Activated naive CD4-positive, alpha-beta T cell treated with anti-CD3 and anti-CD28 coated beads, Interleukin-2, amount 10 ng/mL, durations not matched to agents 7 days and 5 days (primary cell): Measurements from ENCODE around the gene ARL4C.
A peak's percentile ranks its signal among the peaks of the same experiment; 100 is the strongest.

ENCODE experiments used
- CTCF ChIA-PET: fragments of 350-600 bp; sonication (Branson Sonifier 250); formaldehyde crosslinking; loops from one replicate; lab custom pipeline; 2021; ENCODE audit warnings: antibody characterized with exemption; lab: Charles Lee
- DNase-seq: peaks from one replicate; pipeline ENCODE4 v3.0.0-alpha.2; 2020
- H3K27ac Mint-ChIP-seq: one replicate; pipeline ENCODE4 v1.8.0; 2021; ENCODE audit warnings: mild to moderate bottlenecking, moderate library complexity, mixed read lengths
- H3K27me3 Mint-ChIP-seq: one replicate; pipeline ENCODE4 v1.8.0; 2021; ENCODE audit warnings: mild to moderate bottlenecking, mixed read lengths
- H3K36me3 Mint-ChIP-seq: one replicate; pipeline ENCODE4 v1.8.0; 2021; ENCODE audit warnings: mixed read lengths
- H3K4me1 Mint-ChIP-seq: one replicate; pipeline ENCODE4 v1.8.0; 2021; ENCODE audit warnings: mixed read lengths
- H3K4me3 Mint-ChIP-seq: one replicate; pipeline ENCODE4 v1.8.0; 2021; ENCODE audit warnings: mild to moderate bottlenecking, moderate library complexity, mixed read lengths
- H3K9me3 Mint-ChIP-seq: one replicate; pipeline ENCODE4 v1.8.0; 2021; ENCODE audit warnings: mixed read lengths

The ARL4C gene

GRCh38 chr2:234493796-234494195 is 3.1 kb downstream of the ARL4C start:
- Mint-ChIP-seq H3K27ac (peak overlapping the region; percentile 100), H3K4me3 (peak overlapping the region; percentile 90), H3K9me3 (no peaks in the 10 kb centered on the region), H3K36me3 (peaks cover 74% of the 10 kb centered on the region), H3K27me3 (peaks cover 6% of the 10 kb centered on the region), H3K4me1 (peaks cover 36% of the 10 kb centered on the region)
- CTCF ChIA-PET = interaction anchor here (1.8 to 5.4 kb wide), 2 partner anchors 203 to 205 kb away, joined by 8 to 70 read pairs; no protein-coding TSS in a partner anchor
- DNase-seq = no peak

GRCh38 chr2:234492717-234493485 is 4.0 kb downstream of the ARL4C start:
- Mint-ChIP-seq H3K4me1 (peaks cover 36% of the 10 kb centered on the region), H3K27me3 (peaks cover 6% of the 10 kb centered on the region), H3K9me3 (no peaks in the 10 kb centered on the region), H3K4me3 (peak overlapping the region; percentile 90), H3K27ac (peak overlapping the region; percentile 100), H3K36me3 (peaks cover 79% of the 10 kb centered on the region)
- DNase-seq = peak; percentile 39
- CTCF ChIA-PET = interaction anchor here (0.6 to 1.8 kb wide), 7 partner anchors 28 to 213 kb away, joined by 3 to 8 read pairs (median 4); no protein-coding TSS in a partner anchor

GRCh38 chr2:234491897-234492296 is 5.0 kb downstream of the ARL4C start:
- Mint-ChIP-seq H3K27ac (peak overlapping the region; percentile 100), H3K4me3 (peak overlapping the region; percentile 90), H3K36me3 (peaks cover 87% of the 10 kb centered on the region), H3K27me3 (peaks cover 6% of the 10 kb centered on the region), H3K9me3 (no peaks in the 10 kb centered on the region), H3K4me1 (peaks cover 43% of the 10 kb centered on the region)
- CTCF ChIA-PET = interaction anchor here (1.1 to 1.8 kb wide), 5 partner anchors 27 to 212 kb away, joined by 3 to 8 read pairs (median 4); no protein-coding TSS in a partner anchor
- DNase-seq = peak; percentile 62

- CTCF ChIA-PET = interaction anchor here (0.9 to 1.2 kb wide), 5 partner anchors 27 to 210 kb away, joined by 3 to 7 read pairs (median 3); no protein-coding TSS in a partner anchor
- Mint-ChIP-seq H3K4me1 (peaks cover 49% of the 10 kb centered on the region), H3K9me3 (no peaks in the 10 kb centered on the region), H3K27ac (peak overlapping the region; percentile 100), H3K4me3 (peak overlapping the region; percentile 90), H3K36me3 (peaks cover 92% of the 10 kb centered on the region), H3K27me3 (peaks cover 4% of the 10 kb centered on the region)
- no peak for DNase-seq
Measured at GRCh38 chr2:234491281-234491680, 5.6 kb downstream of the ARL4C start.

DNA sequence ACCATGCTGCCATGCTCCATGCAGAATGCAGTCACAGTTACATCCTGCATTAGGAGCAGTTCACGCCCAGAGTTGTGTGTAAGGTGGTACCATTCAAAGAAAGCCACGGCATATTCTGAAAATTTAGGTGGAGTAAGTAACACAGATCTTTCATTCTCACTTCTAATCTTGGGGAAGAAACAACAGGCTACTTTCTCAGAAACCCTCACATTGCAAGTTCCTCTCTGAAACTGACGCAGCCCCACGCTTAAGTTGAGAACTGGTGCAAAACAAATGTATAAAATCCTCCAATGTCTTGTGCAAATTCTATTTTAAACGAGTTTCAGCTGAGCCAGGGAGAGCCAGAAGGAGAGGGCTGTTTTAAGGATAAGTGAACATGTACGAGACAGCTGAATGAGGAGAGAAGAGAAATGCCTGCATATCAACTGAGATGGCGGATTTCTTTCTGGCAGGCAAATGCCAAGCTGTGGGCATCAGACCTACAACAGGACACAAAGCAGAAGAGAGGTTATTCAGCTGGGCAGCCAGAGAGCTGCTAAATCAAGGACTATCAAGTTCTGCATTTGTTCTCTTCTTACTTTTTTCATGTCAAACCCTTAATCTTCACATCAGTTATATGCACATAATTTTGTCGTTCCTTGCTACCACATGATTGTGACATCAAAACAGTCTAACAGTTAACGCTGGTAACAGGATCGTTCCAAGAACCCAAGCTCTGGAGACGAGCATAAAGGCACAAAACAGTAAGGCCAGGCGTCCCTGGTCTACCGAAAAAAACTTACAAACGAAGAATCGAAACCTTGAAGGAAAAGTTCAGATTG is 6.4 kb downstream of the ARL4C start:
- Mint-ChIP-seq H3K27ac (peak overlapping the region; percentile 100), H3K27me3 (no peaks in the 10 kb centered on the region), H3K4me3 (peak overlapping the region; percentile 90), H3K9me3 (no peaks in the 10 kb centered on the region), H3K36me3 (peaks cover 89% of the 10 kb centered on the region), H3K4me1 (peaks cover 57% of the 10 kb centered on the region)
- peak; percentile 69 for DNase-seq
- CTCF ChIA-PET = interaction anchor here (0.6 to 2.9 kb wide), 7 partner anchors 26 to 209 kb away, joined by 3 to 11 read pairs (median 3); no protein-coding TSS in a partner anchor

GRCh38 chr2:234488913-234489451 is 7.9 kb downstream of the ARL4C start:
- H3K27me3 Mint-ChIP-seq = no peaks in the 10 kb centered on the region
- CTCF ChIA-PET = interaction anchor here (0.5 to 3.6 kb wide), 6 partner anchors 35 to 200 kb away, joined by 3 to 11 read pairs (median 4); no protein-coding TSS in a partner anchor
- peak; percentile 88 for DNase-seq
- peaks cover 72% of the 10 kb centered on the region for H3K4me1 Mint-ChIP-seq
- peak overlapping the region; percentile 90 for H3K4me3 Mint-ChIP-seq
- H3K9me3 Mint-ChIP-seq = no peaks in the 10 kb centered on the region
- H3K36me3 Mint-ChIP-seq = peaks cover 83% of the 10 kb centered on the region
- peak overlapping the region; percentile 100 for H3K27ac Mint-ChIP-seq

GRCh38 chr2:234488486-234488885 is 8.4 kb downstream of the ARL4C start:
- H3K36me3 Mint-ChIP-seq = peaks cover 78% of the 10 kb centered on the region
- peak overlapping the region; percentile 90 for H3K4me3 Mint-ChIP-seq
- CTCF ChIA-PET = interaction anchor here (0.5 to 3.6 kb wide), 6 partner anchors 34 to 199 kb away, joined by 3 to 11 read pairs (median 4); no protein-coding TSS in a partner anchor
- no peaks in the 10 kb centered on the region for H3K9me3 Mint-ChIP-seq
- peaks cover 77% of the 10 kb centered on the region for H3K4me1 Mint-ChIP-seq
- H3K27me3 Mint-ChIP-seq = no peaks in the 10 kb centered on the region
- peak overlapping the region; percentile 100 for H3K27ac Mint-ChIP-seq
- no peak for DNase-seq

- peaks cover 67% of the 10 kb centered on the region for H3K36me3 Mint-ChIP-seq
- no peaks in the 10 kb centered on the region for H3K9me3 Mint-ChIP-seq
- DNase-seq = no peak
- H3K4me1 Mint-ChIP-seq = peaks cover 88% of the 10 kb centered on the region
- H3K27me3 Mint-ChIP-seq = no peaks in the 10 kb centered on the region
- H3K27ac Mint-ChIP-seq = no peak overlapping the region
- CTCF ChIA-PET = interaction anchor here (3.6 kb wide), 1 partner anchor 198 kb away, joined by 10 read pairs; no protein-coding TSS in a partner anchor
- no peak overlapping the region for H3K4me3 Mint-ChIP-seq
Measured at GRCh38 chr2:234487356-234487755, 9.5 kb downstream of the ARL4C start.

- DNase-seq = peak; percentile 88
- Mint-ChIP-seq H3K27ac (peak overlapping the region; percentile 93), H3K4me1 (peaks cover 88% of the 10 kb centered on the region), H3K27me3 (no peaks in the 10 kb centered on the region), H3K4me3 (peak overlapping the region; percentile 61), H3K9me3 (no peaks in the 10 kb centered on the region), H3K36me3 (peaks cover 39% of the 10 kb centered on the region)
- CTCF ChIA-PET = interaction anchor here (0.6 to 3.3 kb wide), 14 partner anchors 16 to 334 kb away, joined by 3 to 32 read pairs (median 4); no protein-coding TSS in a partner anchor
Measured at GRCh38 chr2:234483568-234484251, 13.2 kb downstream of the ARL4C start.

- H3K4me3 Mint-ChIP-seq = no peak overlapping the region
- CTCF ChIA-PET = interaction anchor here (0.6 kb wide), 1 partner anchor 64 kb away, joined by 3 read pairs; no protein-coding TSS in a partner anchor
- DNase-seq = no peak
- no peak overlapping the region for H3K27ac Mint-ChIP-seq
- peaks cover 18% of the 10 kb centered on the region for H3K36me3 Mint-ChIP-seq
- peaks cover 78% of the 10 kb centered on the region for H3K4me1 Mint-ChIP-seq
- no peaks in the 10 kb centered on the region for H3K9me3 Mint-ChIP-seq
- no peaks in the 10 kb centered on the region for H3K27me3 Mint-ChIP-seq
Measured at GRCh38 chr2:234481301-234481700, 15.6 kb downstream of the ARL4C start.

- no peak overlapping the region for H3K27ac Mint-ChIP-seq
Measured at GRCh38 chr2:234480337-234480736, 16.5 kb downstream of the ARL4C start.

GRCh38 chr2:234479465-234479864 is 17.4 kb downstream of the ARL4C start:
- Mint-ChIP-seq H3K36me3 (peaks cover 7% of the 10 kb centered on the region), H3K4me1 (peaks cover 72% of the 10 kb centered on the region), H3K4me3 (no peak overlapping the region), H3K9me3 (peaks cover 2% of the 10 kb centered on the region), H3K27me3 (no peaks in the 10 kb centered on the region), H3K27ac (no peak overlapping the region)
- CTCF ChIA-PET = interaction anchor here (1.3 kb wide), 1 partner anchor 111 kb away, joined by 3 read pairs; no protein-coding TSS in a partner anchor
- DNase-seq = no peak

More at GRCh38 chr2:234480337-234480736, 16.5 kb downstream of the ARL4C start:
- Mint-ChIP-seq H3K4me1 (peaks cover 76% of the 10 kb centered on the region), H3K4me3 (no peak overlapping the region), H3K9me3 (peaks cover 2% of the 10 kb centered on the region), H3K27me3 (no peaks in the 10 kb centered on the region), H3K36me3 (peaks cover 11% of the 10 kb centered on the region)
- CTCF ChIA-PET = no interaction called here
- DNase-seq = no peak
